Lung (tissue), 12 donors: ENCODE data around the gene IL17B. TPM values are rescaled to one million over a fixed set of nuclear protein-coding genes. Genes with fewer than 3 reads are reported as not detected.

Source experiments
- ATAC-seq: fragments of 200-7000 bp; cut with Tn5 transposase; one replicate; pipeline ENCODE4 v1.9.1; 2020; ENCODE audit warnings: moderate number of reproducible peaks; ENCODE audit not compliant: insufficient read depth, low FRiP score
- DNase-seq, 3 donors: peaks; one replicate each; pipeline ENCODE4 v3.0.0-alpha.2; 2013 to 2017
- H3K27ac ChIP-seq, 2 donors: one replicate each; pipeline ENCODE4 v1.5.1; 2013; ENCODE audit warnings: mild to moderate bottlenecking in 2 of 2, moderate library complexity in 2 of 2, control low read depth in 1 of 2, inconsistent platforms in 1 of 2, low read depth in 1 of 2, low read length in 1 of 2
- H3K27me3 ChIP-seq, 3 donors: one replicate each; pipeline ENCODE4 v1.5.1; 2013; ENCODE audit warnings: low read length in 2 of 3; ENCODE audit not compliant: control insufficient read depth in 3 of 3, insufficient read depth in 3 of 3
- H3K36me3 ChIP-seq, 4 donors: one replicate each; pipeline ENCODE4 v1.5.1; 2013; ENCODE audit warnings: low read length in 4 of 4, mild to moderate bottlenecking in 1 of 4, moderate library complexity in 1 of 4; ENCODE audit not compliant: control insufficient read depth in 4 of 4, insufficient read depth in 4 of 4
- H3K4me1 ChIP-seq, 5 donors: one replicate each; pipeline ENCODE4 v1.5.1; 2013; ENCODE audit warnings: low read length in 5 of 5, mild to moderate bottlenecking in 2 of 5, moderate library complexity in 1 of 5; ENCODE audit not compliant: control insufficient read depth in 5 of 5, insufficient read depth in 5 of 5
- H3K4me3 ChIP-seq: one replicate; pipeline ENCODE4 v1.5.1; 2013; ENCODE audit warnings: mild to moderate bottlenecking, control low read depth, moderate library complexity
- H3K9ac ChIP-seq, 2 donors: one replicate each; pipeline ENCODE4 v1.5.1; 2013; ENCODE audit warnings: low read length in 2 of 2, control low read depth in 1 of 2; ENCODE audit not compliant: insufficient read depth in 1 of 2
- H3K9me3 ChIP-seq, 4 donors: one replicate each; pipeline ENCODE4 v1.5.1; 2013; ENCODE audit warnings: low read length in 3 of 4, mild to moderate bottlenecking in 1 of 4, moderate library complexity in 1 of 4; ENCODE audit not compliant: control insufficient read depth in 4 of 4, insufficient read depth in 3 of 4
- WGBS, 2 donors: extraction: QIAGEN DNeasy Blood & Tissue Kit; methylation state at CpG; one replicate each; pipeline ENCODE4 v1.1.7; 2013; 5-methylcytosine and 5-hydroxymethylcytosine counted together
- polyA plus RNA-seq, 2 donors: library from polyadenylated mRNA; stranded (reverse); fragments of 200-250 nt; gene quantifications; one replicate each; pipeline ENCODE4 v1.2.1, GENCODE V29; 2013
- total RNA-seq, 2 donors: library from RNA; depleted of rRNA in 1 of 2; stranded (reverse); fragments of >200 nt in 1 of 2; gene quantifications; one replicate each; pipeline ENCODE4 v1.2.1, GENCODE V29; 2014 to 2021
- TF ChIP-seq, protein P1 (sequence below): IDR thresholded peaks from 2 replicates; pipeline ENCODE4 v1.5.1; 2012; ENCODE audit warnings: mild to moderate bottlenecking; ENCODE audit errors: control extremely low read depth, extremely low read depth
- donor health status: control.
- donor health status: control.
- donor health status: Bipolar disorder and iron deficiency.
- donor health status: healthy.
- donor health status: DM: yes; HTN: yes; CAD: no.

The IL17B gene
- total and polyA plus RNA-seq, 4 donors: 0.26 to 1.3 (median 0.39) TPM

DNA sequence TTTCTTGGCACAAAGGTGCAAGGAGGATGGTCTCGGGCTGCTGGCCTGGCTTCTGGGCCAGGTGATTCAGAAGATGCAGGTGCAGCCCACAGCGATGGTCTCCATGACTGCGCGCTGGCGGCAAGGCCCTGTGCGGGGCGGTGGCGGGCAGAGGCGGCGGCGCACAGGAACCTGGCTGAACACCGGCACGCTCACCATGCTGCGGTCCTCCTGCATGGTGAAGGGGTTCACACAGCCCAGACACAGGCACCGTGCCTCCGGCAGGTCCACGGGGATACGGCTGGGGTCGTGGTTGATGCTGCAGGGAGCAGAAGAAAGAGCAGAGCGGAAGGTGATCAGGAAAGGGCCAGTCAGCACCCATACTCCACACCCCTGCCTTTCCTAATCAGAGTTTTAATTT is 4.8 kb downstream of the IL17B start:
- no peaks in the 10 kb centered on the region for H3K27me3 ChIP-seq
- H3K4me1 ChIP-seq: peaks cover 0 to 13% (median 4%) of the 10 kb centered on the region in 5 donors
- H3K4me3 ChIP-seq: no peak overlapping the region
- H3K9ac ChIP-seq: no peak overlapping the region
- no peaks in the 10 kb centered on the region for H3K36me3 ChIP-seq
- H3K9me3 ChIP-seq: no peaks in the 10 kb centered on the region
- ATAC-seq (no peak), DNase-seq (no peak)
- no peak overlapping the region for H3K27ac ChIP-seq
- 96 to 98% methylated on average over 20 of the region's 20 CpGs for WGBS, 2 donors
- TF ChIP-seq, protein P1, sequence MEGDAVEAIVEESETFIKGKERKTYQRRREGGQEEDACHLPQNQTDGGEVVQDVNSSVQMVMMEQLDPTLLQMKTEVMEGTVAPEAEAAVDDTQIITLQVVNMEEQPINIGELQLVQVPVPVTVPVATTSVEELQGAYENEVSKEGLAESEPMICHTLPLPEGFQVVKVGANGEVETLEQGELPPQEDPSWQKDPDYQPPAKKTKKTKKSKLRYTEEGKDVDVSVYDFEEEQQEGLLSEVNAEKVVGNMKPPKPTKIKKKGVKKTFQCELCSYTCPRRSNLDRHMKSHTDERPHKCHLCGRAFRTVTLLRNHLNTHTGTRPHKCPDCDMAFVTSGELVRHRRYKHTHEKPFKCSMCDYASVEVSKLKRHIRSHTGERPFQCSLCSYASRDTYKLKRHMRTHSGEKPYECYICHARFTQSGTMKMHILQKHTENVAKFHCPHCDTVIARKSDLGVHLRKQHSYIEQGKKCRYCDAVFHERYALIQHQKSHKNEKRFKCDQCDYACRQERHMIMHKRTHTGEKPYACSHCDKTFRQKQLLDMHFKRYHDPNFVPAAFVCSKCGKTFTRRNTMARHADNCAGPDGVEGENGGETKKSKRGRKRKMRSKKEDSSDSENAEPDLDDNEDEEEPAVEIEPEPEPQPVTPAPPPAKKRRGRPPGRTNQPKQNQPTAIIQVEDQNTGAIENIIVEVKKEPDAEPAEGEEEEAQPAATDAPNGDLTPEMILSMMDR: no peak

DNA sequence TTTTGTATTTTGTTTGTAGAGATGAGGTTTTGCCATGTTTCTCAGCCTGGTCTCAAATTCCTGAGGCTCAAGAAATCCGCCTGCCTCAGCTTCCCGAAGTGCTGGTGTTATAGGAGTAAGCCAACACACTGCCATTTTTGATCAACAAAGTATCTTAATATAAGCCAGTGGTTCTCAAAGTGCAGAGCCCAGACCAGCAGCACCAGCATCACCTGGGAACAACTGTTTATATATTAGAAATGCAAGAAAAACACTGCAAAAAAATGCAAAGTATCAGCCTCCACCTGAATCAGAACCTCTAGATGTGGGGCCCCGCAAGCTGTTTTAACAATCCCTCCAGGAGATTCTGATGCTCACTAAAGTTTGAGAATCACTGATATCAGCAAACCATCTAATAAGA is 6.2 kb downstream of the IL17B start:
- no peaks in the 10 kb centered on the region for H3K36me3 ChIP-seq
- no peak overlapping the region for H3K27ac ChIP-seq
- H3K9ac ChIP-seq: no peak overlapping the region
- 96% methylated on average over 3 of the region's 3 CpGs for WGBS, 2 donors
- TF ChIP-seq, protein P1: no peak
- peaks cover 0 to 3% (median 0%) of the 10 kb centered on the region in 5 donors for H3K4me1 ChIP-seq
- H3K27me3 ChIP-seq: no peaks in the 10 kb centered on the region
- ATAC-seq: no peak
- H3K4me3 ChIP-seq: no peak overlapping the region
- DNase-seq: no peak
- no peaks in the 10 kb centered on the region for H3K9me3 ChIP-seq

DNA sequence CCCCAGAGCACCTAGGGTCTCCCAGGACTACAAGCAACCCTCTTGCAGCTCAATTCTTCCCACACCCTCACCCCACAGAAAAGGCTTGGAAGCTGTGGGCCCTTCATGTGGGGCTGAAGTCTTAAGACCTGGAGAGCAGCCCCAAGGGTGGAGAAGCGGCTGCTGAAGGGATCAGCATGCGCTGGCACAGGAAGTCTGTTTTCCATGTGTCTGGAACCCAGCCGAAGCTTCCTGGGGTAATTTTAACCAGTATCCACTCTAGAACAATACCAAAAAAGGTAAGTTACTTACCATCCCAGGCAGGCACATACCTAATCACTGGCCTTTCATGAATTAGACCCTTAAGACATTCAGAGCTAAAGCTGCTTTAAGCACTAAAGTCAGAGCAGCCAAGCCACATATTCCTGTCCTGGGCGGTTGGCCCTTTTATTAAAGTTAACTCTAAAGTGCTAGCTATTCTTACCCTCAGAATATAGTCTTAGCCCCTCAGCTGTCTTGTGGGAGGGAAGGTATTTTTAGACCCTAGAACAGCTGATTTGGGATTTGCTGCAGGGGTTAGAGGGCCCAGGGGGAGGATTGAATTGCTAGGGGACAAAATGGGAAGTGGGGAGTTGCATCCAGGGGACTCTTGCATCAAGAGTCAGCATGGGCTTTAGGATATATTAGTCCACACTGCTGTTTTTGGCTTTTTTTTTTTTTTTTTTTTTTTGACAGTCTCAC is 6.9 kb downstream of the IL17B start:
- ATAC-seq (no peak), DNase-seq (no peak)
- no peak overlapping the region for H3K9ac ChIP-seq
- H3K36me3 ChIP-seq: no peaks in the 10 kb centered on the region
- no peak overlapping the region for H3K4me3 ChIP-seq
- H3K27ac ChIP-seq: no peak overlapping the region
- peaks cover 0 to 3% (median 0%) of the 10 kb centered on the region in 5 donors for H3K4me1 ChIP-seq
- TF ChIP-seq, protein P1: no peak
- no peaks in the 10 kb centered on the region for H3K27me3 ChIP-seq
- H3K9me3 ChIP-seq: no peaks in the 10 kb centered on the region
- WGBS, 2 donors: 84 to 88% methylated on average over 4 of the region's 4 CpGs
